Natural killer cell treated with Interleukin-12 subunit alpha and Interleukin-12 subunit beta and Interleukin-15 and Interleukin-18, amount 100 ng/mL, for 72 hours (primary cell): ENCODE results near the gene GNA12. TPM values are rescaled to one million over a fixed set of nuclear protein-coding genes. Genes with fewer than 3 reads are reported as not detected.
A peak's percentile ranks its signal among the peaks of the same experiment; 100 is the strongest.

ENCODE experiments used
- ATAC-seq, 2 donors: fragments of 150-1000 bp; cut with Tn5 transposase in 1 of 2; sonication (Bioruptor Pico), chemical (Tn5 transposase) in 1 of 2; 2 replicates each; pipeline ENCODE4 v1.10.0; 2021
- DNase-seq: peaks from one replicate; pipeline ENCODE4 v3.0.0; 2022; ENCODE audit warnings: low spot score
- H3K27ac Mint-ChIP-seq, 2 donors: 1 replicate in 1 of 2; 2 replicates in 1 of 2; pipeline ENCODE4 v1.8.0; 2022; ENCODE audit warnings: mixed read lengths in 2 of 2, mild to moderate bottlenecking in 1 of 2, moderate library complexity in 1 of 2
- H3K27me3 Mint-ChIP-seq, 2 donors: 1 replicate in 1 of 2; 2 replicates in 1 of 2; pipeline ENCODE4 v1.8.0; 2022; ENCODE audit warnings: mixed read lengths in 2 of 2
- H3K36me3 Mint-ChIP-seq: one replicate; pipeline ENCODE4 v1.8.0; 2022; ENCODE audit warnings: mixed read lengths
- H3K4me1 Mint-ChIP-seq, 2 donors: 1 replicate in 1 of 2; 2 replicates in 1 of 2; pipeline ENCODE4 v1.8.0; 2022; ENCODE audit warnings: low read depth in 2 of 2, mixed read lengths in 2 of 2, mild to moderate bottlenecking in 1 of 2
- H3K4me3 Mint-ChIP-seq: one replicate; pipeline ENCODE4 v1.8.0; 2022; ENCODE audit warnings: mixed read lengths
- H3K9me3 Mint-ChIP-seq: 2 replicates; pipeline ENCODE4 v1.8.0; 2022; ENCODE audit warnings: mixed read lengths
- total RNA-seq, 2 donors: library from RNA; stranded (reverse); gene quantifications; one replicate each; pipeline ENCODE4 v1.2.3, GENCODE V29; 2022

GNA12 gene
- total RNA-seq, 2 donors from 2014 or later: 15.5 to 27.1 TPM

GRCh38 chr7:2794836-2795636 lies 49.1 kb downstream of the GNA12 start:
- Mint-ChIP-seq H3K4me3 (no peak overlapping the region), H3K27ac (no peak overlapping the region), H3K9me3 (no peaks in the 10 kb centered on the region), H3K4me1 (peaks cover 2 to 6% of the 10 kb centered on the region in 2 donors), H3K36me3 (peaks cover 5% of the 10 kb centered on the region), H3K27me3 (peaks cover 0 to 2% of the 10 kb centered on the region in 2 donors)
- no peak for DNase-seq
- no peak for ATAC-seq

GRCh38 chr7:2792856-2793487 lies 51.1 kb downstream of the GNA12 start:
- ATAC-seq: no peak
- Mint-ChIP-seq H3K4me1 (peaks cover 0 to 5% of the 10 kb centered on the region in 2 donors), H3K9me3 (no peaks in the 10 kb centered on the region), H3K4me3 (no peak overlapping the region), H3K27me3 (no peaks in the 10 kb centered on the region), H3K27ac (no peak overlapping the region), H3K36me3 (peaks cover 5% of the 10 kb centered on the region)
- no peak for DNase-seq

GRCh38 chr7:2792235-2792634 lies 51.9 kb downstream of the GNA12 start:
- Mint-ChIP-seq H3K4me3 (no peak overlapping the region), H3K27me3 (no peaks in the 10 kb centered on the region), H3K27ac (no peak overlapping the region), H3K9me3 (no peaks in the 10 kb centered on the region), H3K36me3 (peaks cover 5% of the 10 kb centered on the region), H3K4me1 (peaks cover 0 to 2% of the 10 kb centered on the region in 2 donors)
- no peak for DNase-seq
- ATAC-seq: no peak

GRCh38 chr7:2791390-2791789 lies 52.7 kb downstream of the GNA12 start:
- Mint-ChIP-seq H3K27me3 (no peaks in the 10 kb centered on the region), H3K4me1 (peaks cover 0 to 2% of the 10 kb centered on the region in 2 donors), H3K27ac (no peak overlapping the region), H3K36me3 (peaks cover 5% of the 10 kb centered on the region), H3K9me3 (no peaks in the 10 kb centered on the region), H3K4me3 (no peak overlapping the region)
- no peak for DNase-seq
- no peak for ATAC-seq

GRCh38 chr7:2787251-2787951 lies 56.7 kb downstream of the GNA12 start:
- no peaks in the 10 kb centered on the region for H3K36me3 Mint-ChIP-seq
- DNase-seq (no peak), ATAC-seq (no peak)
- H3K27me3 Mint-ChIP-seq: peaks cover 0 to 4% of the 10 kb centered on the region in 2 donors
- no peak overlapping the region for H3K4me3 Mint-ChIP-seq
- H3K9me3 Mint-ChIP-seq: no peaks in the 10 kb centered on the region
- no peak overlapping the region for H3K27ac Mint-ChIP-seq
- peaks cover 12% of the 10 kb centered on the region in 2 donors for H3K4me1 Mint-ChIP-seq

GRCh38 chr7:2786607-2787116 lies 57.4 kb downstream of the GNA12 start:
- no peak for ATAC-seq
- Mint-ChIP-seq H3K27me3 (peaks cover 0 to 4% of the 10 kb centered on the region in 2 donors), H3K4me1 (peaks cover 14 to 16% of the 10 kb centered on the region in 2 donors), H3K4me3 (no peak overlapping the region), H3K36me3 (no peaks in the 10 kb centered on the region), H3K27ac (no peak overlapping the region), H3K9me3 (no peaks in the 10 kb centered on the region)
- no peak for DNase-seq

- Mint-ChIP-seq H3K27me3 (peaks cover 0 to 4% of the 10 kb centered on the region in 2 donors), H3K36me3 (no peaks in the 10 kb centered on the region), H3K4me1 (peaks cover 14 to 17% of the 10 kb centered on the region in 2 donors), H3K27ac (no peak overlapping the region), H3K9me3 (no peaks in the 10 kb centered on the region), H3K4me3 (no peak overlapping the region)
- DNase-seq (no peak), ATAC-seq (no peak)
Observed at GRCh38 chr7:2785071-2785500, 59.0 kb downstream of the GNA12 start.

- Mint-ChIP-seq H3K9me3 (no peaks in the 10 kb centered on the region), H3K36me3 (no peaks in the 10 kb centered on the region), H3K4me3 (peak overlapping the region; percentile 46), H3K27ac (peak overlapping the region; percentile 1 to 54), H3K4me1 (peaks cover 14 to 17% of the 10 kb centered on the region in 2 donors), H3K27me3 (peaks cover 0 to 4% of the 10 kb centered on the region in 2 donors)
- DNase-seq: no peak
- peak; percentile 74 to 87 for ATAC-seq
Observed at GRCh38 chr7:2782565-2782964, 61.5 kb downstream of the GNA12 start.

GRCh38 chr7:2782121-2782520 lies 62.0 kb downstream of the GNA12 start:
- Mint-ChIP-seq H3K9me3 (no peaks in the 10 kb centered on the region), H3K27me3 (peaks cover 0 to 4% of the 10 kb centered on the region in 2 donors), H3K27ac (peak overlapping the region; percentile 1 to 54), H3K4me1 (peaks cover 14 to 17% of the 10 kb centered on the region in 2 donors), H3K36me3 (no peaks in the 10 kb centered on the region), H3K4me3 (peak overlapping the region; percentile 46)
- no peak for DNase-seq
- ATAC-seq: no peak

- Mint-ChIP-seq H3K4me1 (peaks cover 14 to 17% of the 10 kb centered on the region in 2 donors), H3K27me3 (peaks cover 0 to 4% of the 10 kb centered on the region in 2 donors), H3K4me3 (no peak overlapping the region), H3K27ac (no peak overlapping the region), H3K9me3 (no peaks in the 10 kb centered on the region), H3K36me3 (no peaks in the 10 kb centered on the region)
- ATAC-seq (no peak), DNase-seq (no peak)
Observed at GRCh38 chr7:2781636-2782035, 62.5 kb downstream of the GNA12 start.

- H3K9me3 Mint-ChIP-seq: no peaks in the 10 kb centered on the region
- H3K4me1 Mint-ChIP-seq: peaks cover 8 to 13% of the 10 kb centered on the region in 2 donors
- H3K36me3 Mint-ChIP-seq: no peaks in the 10 kb centered on the region
- ATAC-seq: no peak
- no peak overlapping the region for H3K4me3 Mint-ChIP-seq
- DNase-seq: no peak
- peaks cover 0 to 4% of the 10 kb centered on the region in 2 donors for H3K27me3 Mint-ChIP-seq
- no peak overlapping the region for H3K27ac Mint-ChIP-seq
Observed at GRCh38 chr7:2779051-2779450, 65.1 kb downstream of the GNA12 start.

GRCh38 chr7:2777898-2778535 lies 66.1 kb downstream of the GNA12 start:
- Mint-ChIP-seq H3K27me3 (peaks cover 0 to 4% of the 10 kb centered on the region in 2 donors), H3K9me3 (no peaks in the 10 kb centered on the region), H3K27ac (no peak overlapping the region), H3K36me3 (no peaks in the 10 kb centered on the region), H3K4me3 (no peak overlapping the region), H3K4me1 (peaks cover 9 to 10% of the 10 kb centered on the region in 2 donors)
- DNase-seq: no peak
- ATAC-seq: no peak

- no peak overlapping the region for H3K27ac Mint-ChIP-seq
- no peaks in the 10 kb centered on the region for H3K27me3 Mint-ChIP-seq
- ATAC-seq: no peak
- H3K4me3 Mint-ChIP-seq: no peak overlapping the region
- H3K4me1 Mint-ChIP-seq: peaks cover 7 to 11% of the 10 kb centered on the region in 2 donors
- H3K36me3 Mint-ChIP-seq: no peaks in the 10 kb centered on the region
- no peak for DNase-seq
- no peaks in the 10 kb centered on the region for H3K9me3 Mint-ChIP-seq
Observed at GRCh38 chr7:2776401-2776800, 67.7 kb downstream of the GNA12 start.
